C4-2B (cell line): Measurements from ENCODE around the gene SPTLC1.
A peak's percentile ranks its signal among the peaks of the same experiment; 100 is the strongest.
"Not testable (repeated sequence)": the region's sequence is repeated elsewhere in the genome, so short reads cannot be mapped to it uniquely, and the experiment has no call there.

Source experiments
- H3K27ac ChIP-seq: fragments of 450-650 bp; 2 replicates; pipeline ENCODE4 v1.5.1; 2017
- ZFX ChIP-seq: fragments of 450-650 bp; IDR thresholded peaks from 2 replicates; pipeline ENCODE4 v1.6.1; 2017
- TF ChIP-seq, protein P1 (sequence below): fragments of 450-650 bp; conservative IDR thresholded peaks from 2 replicates; pipeline ENCODE4 v1.5.1; 2017; ENCODE audit warnings: mild to moderate bottlenecking

SPTLC1 gene

DNA sequence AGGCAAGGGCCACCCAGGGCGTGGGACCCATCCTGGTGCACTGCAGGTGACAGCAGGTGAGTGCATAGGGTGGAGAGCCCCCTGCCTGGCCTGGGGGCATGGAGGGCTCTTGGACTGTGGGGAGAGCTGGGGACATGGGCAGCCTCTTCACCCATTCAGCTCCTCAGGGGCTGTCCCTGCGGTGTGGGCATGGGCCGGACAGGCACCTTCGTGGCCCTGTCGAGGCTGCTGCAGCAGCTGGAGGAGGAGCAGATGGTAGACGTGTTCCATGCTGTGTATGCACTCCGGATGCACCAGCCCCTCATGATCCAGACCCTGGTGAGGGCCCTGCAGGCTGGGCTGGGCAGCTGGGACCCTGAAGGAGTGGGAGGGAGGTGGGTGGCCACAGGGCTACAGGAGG is 20.4 kb upstream of the SPTLC1 start:
- H3K27ac ChIP-seq = no peak overlapping the region
- TF ChIP-seq, protein P1, sequence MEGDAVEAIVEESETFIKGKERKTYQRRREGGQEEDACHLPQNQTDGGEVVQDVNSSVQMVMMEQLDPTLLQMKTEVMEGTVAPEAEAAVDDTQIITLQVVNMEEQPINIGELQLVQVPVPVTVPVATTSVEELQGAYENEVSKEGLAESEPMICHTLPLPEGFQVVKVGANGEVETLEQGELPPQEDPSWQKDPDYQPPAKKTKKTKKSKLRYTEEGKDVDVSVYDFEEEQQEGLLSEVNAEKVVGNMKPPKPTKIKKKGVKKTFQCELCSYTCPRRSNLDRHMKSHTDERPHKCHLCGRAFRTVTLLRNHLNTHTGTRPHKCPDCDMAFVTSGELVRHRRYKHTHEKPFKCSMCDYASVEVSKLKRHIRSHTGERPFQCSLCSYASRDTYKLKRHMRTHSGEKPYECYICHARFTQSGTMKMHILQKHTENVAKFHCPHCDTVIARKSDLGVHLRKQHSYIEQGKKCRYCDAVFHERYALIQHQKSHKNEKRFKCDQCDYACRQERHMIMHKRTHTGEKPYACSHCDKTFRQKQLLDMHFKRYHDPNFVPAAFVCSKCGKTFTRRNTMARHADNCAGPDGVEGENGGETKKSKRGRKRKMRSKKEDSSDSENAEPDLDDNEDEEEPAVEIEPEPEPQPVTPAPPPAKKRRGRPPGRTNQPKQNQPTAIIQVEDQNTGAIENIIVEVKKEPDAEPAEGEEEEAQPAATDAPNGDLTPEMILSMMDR = no peak
- no peak for TF ChIP-seq ZFX

- H3K27ac ChIP-seq = no peak overlapping the region
These were observed 18.9 kb upstream of the SPTLC1 start for GRCh38 chr9:92133949-92134604.

DNA sequence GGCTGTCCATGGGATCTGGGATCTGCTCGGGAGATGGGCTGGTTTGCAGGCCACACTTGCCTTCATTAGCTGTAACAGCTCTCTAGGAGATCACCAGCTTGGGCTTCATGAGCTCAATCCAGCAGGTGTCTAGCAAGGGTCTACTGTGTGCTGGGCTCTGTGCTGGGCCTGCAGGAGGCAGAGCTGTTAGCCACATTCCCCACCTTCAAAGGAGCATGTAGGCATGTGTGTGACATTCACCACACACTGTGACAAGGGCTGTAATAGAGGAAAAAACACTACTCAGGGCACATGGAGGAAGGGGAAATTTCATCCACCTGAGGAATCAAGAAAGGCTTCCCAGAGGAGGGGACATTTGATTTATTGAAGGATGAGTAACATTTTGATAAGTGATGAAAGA is 17.7 kb upstream of the SPTLC1 start:
- H3K27ac ChIP-seq = not testable (repeated sequence)

More at GRCh38 chr9:92133949-92134604, 18.9 kb upstream of the SPTLC1 start:
- TF ChIP-seq, protein P1 = peak; percentile 94
- TF ChIP-seq ZFX = no peak

DNA sequence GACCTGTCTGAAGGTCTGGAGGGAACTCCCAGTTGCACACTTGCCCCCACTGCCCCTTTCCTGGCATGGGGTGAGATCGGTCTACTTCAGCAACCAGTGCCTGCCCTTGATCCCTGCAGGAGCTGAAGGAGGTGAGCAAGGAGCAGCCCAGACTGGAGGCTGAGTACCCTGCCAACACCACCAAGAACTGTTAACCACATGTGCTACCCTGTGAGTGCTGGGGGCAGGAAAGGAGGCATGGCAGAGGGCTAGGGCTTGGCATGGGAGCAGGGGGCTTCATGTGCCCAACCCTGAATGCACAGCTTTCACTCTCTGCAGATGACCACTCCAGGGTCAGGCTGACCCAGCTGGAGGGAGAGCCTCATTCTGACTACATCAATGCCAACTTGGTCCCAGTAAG is 17.3 kb upstream of the SPTLC1 start:
- TF ChIP-seq ZFX = no peak
- TF ChIP-seq, protein P1 = no peak
- H3K27ac ChIP-seq = no peak overlapping the region

GRCh38 chr9:92122800-92123199 is 7.6 kb upstream of the SPTLC1 start:
- H3K27ac ChIP-seq = no peak overlapping the region
- TF ChIP-seq, protein P1 = no peak
- TF ChIP-seq ZFX = no peak

- no peak overlapping the region for H3K27ac ChIP-seq
- TF ChIP-seq, protein P1 = no peak
- TF ChIP-seq ZFX = no peak
These were observed 6.8 kb upstream of the SPTLC1 start for GRCh38 chr9:92122061-92122460.

- TF ChIP-seq ZFX = no peak
- TF ChIP-seq, protein P1 = no peak
These were observed 6.1 kb upstream of the SPTLC1 start for GRCh38 chr9:92121265-92121664.

DNA sequence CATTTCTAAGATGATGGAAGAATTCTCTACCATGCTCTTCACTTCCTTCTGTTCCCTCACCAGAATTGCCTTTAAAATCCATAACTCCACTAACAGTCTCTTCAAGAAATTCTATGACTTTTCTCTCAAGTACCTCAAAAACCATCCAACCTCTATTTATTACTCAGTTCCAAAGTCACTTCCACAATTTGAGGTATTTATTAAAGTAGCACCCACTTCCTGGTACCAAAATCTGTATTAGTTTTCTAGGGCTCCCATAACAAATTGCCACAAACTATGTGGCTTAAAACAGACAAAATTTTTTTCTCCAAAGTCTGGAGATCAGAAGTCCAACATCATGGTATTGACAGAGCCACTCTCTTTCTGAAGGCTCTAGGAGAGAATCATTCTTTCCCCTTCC is 4.9 kb upstream of the SPTLC1 start:
- TF ChIP-seq ZFX = no peak
- TF ChIP-seq, protein P1 = no peak
- no peak overlapping the region for H3K27ac ChIP-seq

More at GRCh38 chr9:92121265-92121664, 6.1 kb upstream of the SPTLC1 start:
- H3K27ac ChIP-seq = no peak overlapping the region
